ENCODE data around the gene P4HB. TPM values are rescaled to one million over a fixed set of nuclear protein-coding genes. Genes with fewer than 3 reads are reported as not detected.

The P4HB gene
- total and polyA plus RNA-seq, 2 donors (not counting 1 experiment from before 2014, with no cell fraction given), result 37.4 to 191 TPM

DNA sequence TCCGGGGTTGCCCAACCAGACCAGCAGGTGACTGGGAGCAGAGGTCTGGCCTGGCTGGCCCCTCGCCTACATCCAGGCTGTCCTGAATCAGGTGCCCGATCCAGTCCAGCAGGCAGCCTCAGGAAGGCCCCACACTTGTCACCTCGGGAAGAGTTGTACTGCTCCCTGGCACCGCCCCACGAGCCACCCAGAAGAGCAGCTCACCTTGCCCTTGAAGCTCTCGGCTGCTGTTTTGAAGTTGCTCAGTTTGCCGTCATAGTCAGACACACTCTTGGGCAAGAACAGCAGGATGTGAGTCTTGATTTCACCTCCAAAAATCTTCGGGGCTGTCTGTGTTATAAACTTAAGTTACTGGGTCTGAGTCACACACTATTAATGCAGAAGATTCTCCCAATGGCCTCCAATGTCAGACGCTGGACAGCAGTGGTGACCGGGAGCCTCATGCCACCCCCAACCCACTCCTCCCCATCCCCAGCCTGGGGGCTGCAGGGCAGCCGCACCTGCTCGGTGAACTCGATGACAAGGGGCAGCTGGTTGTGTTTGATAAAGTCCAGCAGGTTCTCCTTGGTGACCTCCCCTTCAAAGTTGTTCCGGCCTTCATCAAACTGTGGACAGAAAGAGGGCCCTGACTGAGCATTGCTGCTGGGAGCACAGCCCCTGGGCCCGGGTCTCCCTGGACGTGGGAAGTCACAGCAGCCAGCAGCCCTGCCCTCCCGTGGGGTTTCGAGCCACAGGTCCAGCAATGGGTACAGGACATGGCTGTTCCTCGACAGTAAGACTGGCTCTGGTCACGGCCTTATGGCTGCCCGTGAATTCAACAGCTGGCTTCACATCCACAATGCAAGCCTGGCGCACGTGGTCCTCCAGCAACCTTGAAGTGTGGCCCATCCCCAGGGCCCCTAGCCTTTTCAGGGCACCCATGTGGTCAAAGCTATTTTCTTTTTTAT lies 13.3 kb downstream of the P4HB start:
- Mint-ChIP-seq H3K9me3 (ENCODE audit: insufficient read depth) (no peaks in the 10 kb centered on the region), H3K4me1 (no peaks in the 10 kb centered on the region), H3K4me3 (no peak overlapping the region), H3K27ac (no peak overlapping the region), H3K27me3 (no peaks in the 10 kb centered on the region)
- H3K27ac ChIP-seq (ENCODE audit: low read length in 2 of 2), result no peak overlapping the region
- DNase-seq, result no peak
- no peaks in the 10 kb centered on the region for H3K4me1 ChIP-seq (ENCODE audit: control insufficient read depth in 2 of 2, insufficient read depth in 2 of 2, low read length in 2 of 2)
- ATAC-seq (ENCODE audit: low read depth), result no peak
- intact Hi-C loops (cut with micrococcal nuclease), result no loop called here
- no peaks in the 10 kb centered on the region for H3K27me3 ChIP-seq (replicated peaks in 1 of 4; ENCODE audit: control extremely low read depth in 1 of 4, control insufficient read depth in 3 of 4, insufficient read depth in 4 of 4, low read length in 3 of 4)
- H3K4me3 ChIP-seq (ENCODE audit: control extremely low read depth in 1 of 5, extremely low read depth in 1 of 5, insufficient read depth in 1 of 5, low read depth in 2 of 5, low read length in 4 of 5), result no peak overlapping the region
- peaks cover 10% of the 10 kb centered on the region for H4K20me1 ChIP-seq (ENCODE audit: control insufficient read depth, insufficient read depth, low read length, poor library complexity, severe bottlenecking)
- CTCF ChIA-PET, result no interaction called here
- no peaks in the 10 kb centered on the region for H3K9me3 ChIP-seq (ENCODE audit: control extremely low read depth in 1 of 3, control insufficient read depth in 2 of 3, insufficient read depth in 1 of 3, low read length in 2 of 3)
- H3K9ac ChIP-seq (ENCODE audit: low read length), result no peak overlapping the region
- TF ChIP-seq, protein P1, sequence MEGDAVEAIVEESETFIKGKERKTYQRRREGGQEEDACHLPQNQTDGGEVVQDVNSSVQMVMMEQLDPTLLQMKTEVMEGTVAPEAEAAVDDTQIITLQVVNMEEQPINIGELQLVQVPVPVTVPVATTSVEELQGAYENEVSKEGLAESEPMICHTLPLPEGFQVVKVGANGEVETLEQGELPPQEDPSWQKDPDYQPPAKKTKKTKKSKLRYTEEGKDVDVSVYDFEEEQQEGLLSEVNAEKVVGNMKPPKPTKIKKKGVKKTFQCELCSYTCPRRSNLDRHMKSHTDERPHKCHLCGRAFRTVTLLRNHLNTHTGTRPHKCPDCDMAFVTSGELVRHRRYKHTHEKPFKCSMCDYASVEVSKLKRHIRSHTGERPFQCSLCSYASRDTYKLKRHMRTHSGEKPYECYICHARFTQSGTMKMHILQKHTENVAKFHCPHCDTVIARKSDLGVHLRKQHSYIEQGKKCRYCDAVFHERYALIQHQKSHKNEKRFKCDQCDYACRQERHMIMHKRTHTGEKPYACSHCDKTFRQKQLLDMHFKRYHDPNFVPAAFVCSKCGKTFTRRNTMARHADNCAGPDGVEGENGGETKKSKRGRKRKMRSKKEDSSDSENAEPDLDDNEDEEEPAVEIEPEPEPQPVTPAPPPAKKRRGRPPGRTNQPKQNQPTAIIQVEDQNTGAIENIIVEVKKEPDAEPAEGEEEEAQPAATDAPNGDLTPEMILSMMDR (IDR thresholded peaks at IDR 0.05), result no peak
- no peak for TF ChIP-seq EZH2 (IDR thresholded peaks at IDR 0.05; ENCODE audit: borderline replicate concordance, insufficient read depth, low read depth, low read length, poor library complexity, severe bottlenecking)
- 96% methylated on average over 21 of the region's 24 CpGs for WGBS (ENCODE audit: insufficient coverage)
- POLR2A ChIA-PET, result interaction anchor here (1.2 kb wide), 1 partner anchor 13 kb away, joined by 9 read pairs; the partner anchor contains the start of gene MCRIP1
- H2AFZ ChIP-seq (ENCODE audit: insufficient read depth, low read depth, low read length, poor library complexity, severe bottlenecking), result no peak overlapping the region
- H3K36me3 ChIP-seq (replicated peaks in 1 of 2; ENCODE audit: control extremely low read depth in 1 of 2, control insufficient read depth in 1 of 2, extremely low read depth in 1 of 2, insufficient read depth in 2 of 2, low read length in 1 of 2), result peaks cover 3 to 54% of the 10 kb centered on the region in 2 experiments
- peaks cover 4% of the 10 kb centered on the region for H3K79me2 ChIP-seq (ENCODE audit: control insufficient read depth, insufficient read depth, low read length)
- H3K4me2 ChIP-seq (replicated peaks; ENCODE audit: low read depth, low read length, poor library complexity, severe bottlenecking), result no peak overlapping the region

All from B cell (primary cell).